K562 (cell line): Measurements from ENCODE around the gene KCTD1. TPM values are rescaled to one million over a fixed set of nuclear protein-coding genes. Genes with fewer than 3 reads are reported as not detected.

ENCODE experiments used
- ATAC-seq: fragments of 200-7000 bp; cut with Tn5 transposase; 3 replicates; pipeline ENCODE4 v1.9.1; 2020; ENCODE audit warnings: moderate library complexity
- BruUV-seq: library from RNA; stranded (reverse); fragments of 400-500 nt; replicated peaks from 2 replicates; lab custom pipeline; 2021; lab: Mats Ljungman, UMichigan
- CTCF ChIA-PET: fragments of 300-600 bp; formaldehyde crosslinking; extraction: SDS; loops from one replicate; lab custom pipeline; 2021; ENCODE audit warnings: low intra/inter-chr PET ratio; lab: Yijun Ruan, JAX
- POLR2A ChIA-PET: fragments of 300-600, 350-650 bp; sonication (Branson Sonifier 250); formaldehyde crosslinking; extraction: SDS; loops from one replicate; lab custom pipeline; 2021; ENCODE audit warnings: antibody characterized with exemption, inconsistent platforms; lab: Yijun Ruan, JAX
- DNase-seq, 4 experiments: peaks; one replicate each; pipeline versions ENCODE4 v3.0.0 to v3.0.0-alpha.2; 2011 to 2018; ENCODE audit warnings: low spot score in 3 of 4, mixed read lengths in 3 of 4; ENCODE audit errors: extremely low read depth in 1 of 4
- FAIRE-seq: peaks from 2 replicates; lab custom pipeline; 2011; peaks lifted over from hg19 to GRCh38; lab: Jason Lieb, UNC
- H2AFZ ChIP-seq: 2 replicates; pipeline ENCODE4 v1.6.0; 2011; ENCODE audit warnings: low read depth, low read length, control low read depth, inconsistent platforms
- H3K27ac ChIP-seq: fragments of 200-600 bp; 3 replicates; pipeline ENCODE4 v1.8.0; 2011; ENCODE audit warnings: low read depth, mild to moderate bottlenecking, control low read depth, inconsistent platforms, low read length, moderate library complexity, mixed read lengths; ENCODE audit errors: extremely low read depth
- H3K27me3 ChIP-seq, 2 experiments: fragments of 300-600 bp in 1 of 2; 2 replicates in 1 of 2; 3 replicates in 1 of 2; pipeline versions ENCODE4 v1.6.0 to v1.8.0; 2011; ENCODE audit warnings: inconsistent platforms in 2 of 2, low read length in 2 of 2, mild to moderate bottlenecking in 1 of 2, mixed read lengths in 1 of 2, moderate library complexity in 1 of 2; ENCODE audit not compliant: control insufficient read depth in 2 of 2, insufficient read depth in 2 of 2
- H3K36me3 ChIP-seq: fragments of 300-600 bp; 3 replicates; pipeline ENCODE4 v1.8.0; 2011; ENCODE audit warnings: mild to moderate bottlenecking, low read length, inconsistent platforms; ENCODE audit not compliant: control insufficient read depth, insufficient read depth
- H3K4me1 ChIP-seq, 2 experiments: fragments of 200-600 bp in 1 of 2; replicated peaks in 1 of 2; 2 replicates in 1 of 2; 3 replicates in 1 of 2; pipeline versions ENCODE4 v1.5.1 to v1.8.0; 2011; ENCODE audit warnings: inconsistent platforms in 2 of 2, low read length in 2 of 2, mild to moderate bottlenecking in 1 of 2, mixed read lengths in 1 of 2, moderate library complexity in 1 of 2; ENCODE audit not compliant: control insufficient read depth in 2 of 2, insufficient read depth in 2 of 2
- H3K4me2 ChIP-seq: 2 replicates; pipeline ENCODE4 v1.6.1; 2011; ENCODE audit warnings: low read length, control low read depth, inconsistent platforms, mixed read lengths; ENCODE audit not compliant: insufficient read depth
- H3K4me3 ChIP-seq: fragments of 200-600 bp; sonication (generic), shearing (Covaris generic); 2 replicates; pipeline ENCODE4 v1.5.1; 2016; ENCODE audit warnings: control low read depth, inconsistent platforms
- H3K79me2 ChIP-seq: fragments of 200-600 bp; 3 replicates; pipeline ENCODE4 v1.8.0; 2011; ENCODE audit warnings: low read length, inconsistent platforms; ENCODE audit not compliant: control insufficient read depth, insufficient read depth
- H3K9ac ChIP-seq, 2 experiments: 2 replicates each; pipeline versions ENCODE4 v1.6.0 to v1.6.1; 2011; ENCODE audit warnings: low read depth in 2 of 2, low read length in 2 of 2, control low read depth in 1 of 2, inconsistent platforms in 1 of 2, mild to moderate bottlenecking in 1 of 2, mixed read lengths in 1 of 2; ENCODE audit not compliant: insufficient read depth in 1 of 2
- H3K9me1 ChIP-seq: one replicate; pipeline ENCODE4 v1.6.0; 2011; ENCODE audit warnings: inconsistent platforms, mild to moderate bottlenecking, low read length, moderate library complexity; ENCODE audit not compliant: control insufficient read depth, insufficient read depth
- H3K9me3 ChIP-seq: replicated peaks from 2 replicates; pipeline ENCODE4 v1.5.1; 2011; ENCODE audit warnings: low read depth, low read length, inconsistent platforms; ENCODE audit not compliant: control insufficient read depth, insufficient read depth
- H4K20me1 ChIP-seq: replicated peaks from 2 replicates; pipeline ENCODE4 v1.6.1; 2011; ENCODE audit warnings: low read length, inconsistent platforms, mixed read lengths; ENCODE audit not compliant: control insufficient read depth, insufficient read depth
- CC2D1A ChIP-seq: fragments of 450-650 bp; IDR thresholded peaks from 2 replicates; pipeline ENCODE4 v1.6.1; 2017; ENCODE audit warnings: mild to moderate bottlenecking
- CXXC5 ChIP-seq: fragments of 250-450 bp; sonication (Bioruptor Pico); IDR thresholded peaks from 2 replicates; pipeline ENCODE4 v1.8.0; 2022; ENCODE audit warnings: inconsistent platforms, mild to moderate bottlenecking, moderate library complexity
- ETS1 ChIP-seq: conservative IDR thresholded peaks from 2 replicates; pipeline ENCODE4 v1.6.1; 2011; ENCODE audit warnings: low read depth, mild to moderate bottlenecking, low read length; ENCODE audit not compliant: control insufficient read depth
- GATAD2B ChIP-seq: fragments of 450-650 bp; IDR thresholded peaks from 2 replicates; pipeline ENCODE4 v1.6.1; 2017; ENCODE audit warnings: mild to moderate bottlenecking, borderline replicate concordance
- NR2C2 ChIP-seq, 2 experiments: fragments of 200-800 bp in 1 of 2; sonication (Bioruptor generic) in 1 of 2; sonication (generic) in 1 of 2; formaldehyde crosslinking in 1 of 2; IDR thresholded peaks; 2 replicates each; pipeline versions ENCODE4 v1.6.1 to v1.8.0; 2016 to 2022; ENCODE audit warnings: mild to moderate bottlenecking in 1 of 2, missing compliant biosample characterization in 1 of 2, missing genetic modification characterization in 1 of 2, missing genetic modification reagents in 1 of 2
- POLR2AphosphoS2 ChIP-seq: IDR thresholded peaks from 2 replicates; pipeline ENCODE4 v1.6.1; 2012; ENCODE audit warnings: low read length, improper control_type of control experiment
- SLC30A9 ChIP-seq: fragments of 250-450 bp; sonication (Bioruptor Pico); IDR thresholded peaks from 2 replicates; pipeline ENCODE4 v1.8.0; 2022; ENCODE audit warnings: mild to moderate bottlenecking, moderate library complexity
- YY1 ChIP-seq, 3 experiments: IDR thresholded peaks; 2 replicates each; pipeline ENCODE4 v1.6.1; 2011; ENCODE audit warnings: low read length in 2 of 3, mild to moderate bottlenecking in 2 of 3, moderate library complexity in 2 of 3, borderline replicate concordance in 1 of 3, control low read depth in 1 of 3, low read depth in 1 of 3; ENCODE audit not compliant: insufficient read depth in 3 of 3, insufficient replicate concordance in 2 of 3, control insufficient read depth in 1 of 3, insufficient read length in 1 of 3; ENCODE audit errors: extremely low read depth in 1 of 3
- ZFPM2 ChIP-seq: fragments of 250-450 bp; sonication (Bioruptor Pico); IDR thresholded peaks from 2 replicates; pipeline ENCODE4 v1.5.1; 2022; ENCODE audit warnings: mild to moderate bottlenecking
- ZNF212 ChIP-seq: fragments of 450-650 bp; formaldehyde crosslinking; IDR thresholded peaks from 2 replicates; pipeline ENCODE4 v1.4.0; 2020; ENCODE audit warnings: mild to moderate bottlenecking
- ZNF384 ChIP-seq: IDR thresholded peaks from 2 replicates; pipeline ENCODE4 v1.6.1; 2012; ENCODE audit warnings: low read depth, low read length, improper control_type of control experiment
- ZNF77 ChIP-seq: fragments of 250-450 bp; sonication (Bioruptor Pico); IDR thresholded peaks from 2 replicates; pipeline ENCODE4 v1.5.0; 2020
- WGBS: fragments of 100-300 bp; shearing (Covaris generic); methylation state at CpG from one replicate; pipeline ENCODE4 v1.1.6; 2016; ENCODE audit warnings: low coverage, mixed read lengths; ENCODE audit not compliant: insufficient coverage; ENCODE audit errors: missing lambda C conversion rate; 5-methylcytosine and 5-hydroxymethylcytosine counted together
- in situ Hi-C: fragments of 300-500 bp; cut with MboI; formaldehyde crosslinking; loops from 4 replicates; pipeline ENCODE4 v1.15.0; 2018; ENCODE audit warnings: inconsistent platforms, mixed read lengths
- intact Hi-C: fragments of 100-400 bp; cut with micrococcal nuclease; formaldehyde crosslinking; loops from 2 replicates; pipeline ENCODE4 v1.14.2; 2022
- polyA plus RNA-seq, 8 experiments: library from polyadenylated mRNA; depleted of rRNA in 4 of 8; stranded (reverse) in 5 of 8; unstranded in 3 of 8; fragments of >200 nt; fragmentation: Nextera tagmentation in 2 of 8; fragmentation: Illumina TruSeq in 1 of 8; extraction: Ambion mirVana in 2 of 8; extraction: Trizol in 1 of 8; gene quantifications; 2 replicates each; pipeline versions ENCODE4 v1.2.1 to v1.2.3, GENCODE V29; 2011 to 2014; ENCODE audit warnings: inconsistent platforms in 1 of 8, missing spikeins in 1 of 8
- total RNA-seq, 7 experiments: library from RNA; depleted of rRNA in 6 of 7; stranded (reverse); fragments of >200 nt in 6 of 7; fragmentation: Illumina TruSeq in 2 of 7; extraction: Trizol in 2 of 7; gene quantifications; 2 replicates each; pipeline versions ENCODE4 v1.2.1 to v1.2.3, GENCODE V29; 2011 to 2021; ENCODE audit warnings: low replicate concordance in 1 of 7

KCTD1 gene
- total and polyA plus RNA-seq, 9 of the 15 experiments (the other 6 are each of a cell fraction or from before 2014, with no cell fraction given), result not detected

- in situ Hi-C loops, result no loop called here
- ATAC-seq (no peak), DNase-seq (no peak), FAIRE-seq (no peak)
- Histone ChIP-seq H3K27ac (no peak overlapping the region), H3K36me3 (no peaks in the 10 kb centered on the region), H3K4me3 (no peak overlapping the region), H3K9me1 (no peaks in the 10 kb centered on the region), H4K20me1 (no peaks in the 10 kb centered on the region), H3K27me3 (peaks cover 0 to 17% of the 10 kb centered on the region in 2 experiments; a peak in 2 of 5 replicates), H3K79me2 (no peaks in the 10 kb centered on the region), H3K4me1 (peaks cover 0 to 24% of the 10 kb centered on the region in 2 experiments; a peak in 2 of 5 replicates), H2AFZ (no peak overlapping the region), H3K9me3 (no peaks in the 10 kb centered on the region), H3K9ac (no peak overlapping the region), H3K4me2 (no peak overlapping the region)
- ChIA-PET POLR2A (interaction anchor here (0.6 to 0.7 kb wide), 2 partner anchors 21 to 88 kb away, joined by 3 read pairs; no protein-coding TSS in a partner anchor), CTCF (no interaction called here)
- intact Hi-C loops, result no loop called here
- no peak for TF ChIP-seq ZNF384
- TF ChIP-seq CC2D1A, result no peak
- TF ChIP-seq SLC30A9 (CRISPR knock-in tag), result no peak
- no peak for TF ChIP-seq ZNF77 (CRISPR knock-in tag)
- no peak for TF ChIP-seq GATAD2B
- no peak for TF ChIP-seq ZFPM2
- no peak for TF ChIP-seq YY1 (IDR thresholded peaks at IDR 0.05; ENCODE audit: borderline replicate concordance in 1 of 3, control insufficient read depth in 1 of 3, extremely low read depth in 1 of 3, insufficient read depth in 3 of 3, insufficient read length in 1 of 3, insufficient replicate concordance in 2 of 3, low read depth in 1 of 3, low read length in 2 of 3)
- TF ChIP-seq NR2C2 (CRISPR knock-in tag; IDR thresholded peaks at IDR 0.05), result no peak
- TF ChIP-seq NR2C2 (tag; IDR thresholded peaks at IDR 0.05), result no peak
- no peak for TF ChIP-seq POLR2AphosphoS2
- TF ChIP-seq ETS1, result no peak
- no peak for TF ChIP-seq ZNF212 (CRISPR knock-in tag)
- TF ChIP-seq CXXC5 (CRISPR knock-in tag), result no peak
- BruUV-seq, result no TSS peak
- 67% methylated on average over 48 of the region's 84 CpGs for WGBS
Measured at GRCh38 chr18:26547646-26548414, 523 bp downstream of the KCTD1 start.
